ENCODE data around the gene NDUFC1. TPM values are rescaled to one million over a fixed set of nuclear protein-coding genes. Genes with fewer than 3 reads are reported as not detected.
A peak's percentile ranks its signal among the peaks of the same experiment; 100 is the strongest.

NDUFC1 gene
- total and polyA plus RNA-seq, 9 of the 15 experiments (the other 6 are each of a cell fraction or from before 2014, with no cell fraction given): 58.9 to 378 (median 120) TPM

- TF ChIP-seq DACH1 (IDR thresholded peaks at IDR 0.05; ENCODE audit: partially characterized antibody) (no peak), ARID3B (CRISPR knock-in tag; IDR thresholded peaks at IDR 0.05; ENCODE audit: borderline replicate concordance) (no peak), ERF (CRISPR knock-in tag; IDR thresholded peaks at IDR 0.05) (no peak), ELF1 (tag; IDR thresholded peaks at IDR 0.05) (no peak)
Measured at GRCh38 chr4:139301821-139302611, at the start of gene NDUFC1 (continued).

- no peak overlapping the region for H3K4me2 ChIP-seq (ENCODE audit: insufficient read depth, low read length)
- no peaks in the 10 kb centered on the region for H3K9me3 ChIP-seq (replicated peaks; ENCODE audit: control insufficient read depth, insufficient read depth, low read depth, low read length)
- no TSS peak for BruUV-seq (replicated peaks)
- no peak for DNase-seq (ENCODE audit: extremely low read depth in 1 of 4, low spot score in 3 of 4)
- CTCF ChIA-PET (ENCODE audit: low intra/inter-chr PET ratio): no interaction called here
- H3K4me3 ChIP-seq: no peak overlapping the region
- intact Hi-C loops (cut with micrococcal nuclease) (no loop called here), in situ Hi-C loops (cut with MboI) (no loop called here)
- no peaks in the 10 kb centered on the region; a peak in 1 of 5 replicates for H3K4me1 ChIP-seq (replicated peaks in 1 of 2; ENCODE audit: control insufficient read depth in 2 of 2, insufficient read depth in 2 of 2, low read length in 2 of 2)
- H2AFZ ChIP-seq (ENCODE audit: low read depth, low read length): no peak overlapping the region
- POLR2A ChIA-PET: no interaction called here
- no peaks in the 10 kb centered on the region for H3K9me1 ChIP-seq (ENCODE audit: control insufficient read depth, insufficient read depth, low read length)
- H3K27me3 ChIP-seq (ENCODE audit: control insufficient read depth in 2 of 2, insufficient read depth in 2 of 2, low read length in 2 of 2): no peaks in the 10 kb centered on the region
- FAIRE-seq: no peak
- no peaks in the 10 kb centered on the region for H4K20me1 ChIP-seq (replicated peaks; ENCODE audit: control insufficient read depth, insufficient read depth, low read length)
- peaks cover 78% of the 10 kb centered on the region for H3K36me3 ChIP-seq (ENCODE audit: control insufficient read depth, insufficient read depth, low read length)
- no peak overlapping the region for H3K9ac ChIP-seq (ENCODE audit: insufficient read depth in 1 of 2, low read depth in 2 of 2, low read length in 2 of 2)
- ATAC-seq: peak; percentile 21; the same call in 2 of the 3 replicates
- H3K27ac ChIP-seq (ENCODE audit: extremely low read depth, low read depth, low read length): peak overlapping the region; percentile 17; the same call in 1 of the 3 replicates
- H3K79me2 ChIP-seq (ENCODE audit: control insufficient read depth, insufficient read depth, low read length): peaks cover 79% of the 10 kb centered on the region
- TF ChIP-seq TRIM24 (IDR thresholded peaks at IDR 0.05): peak in 1 of 2 experiments; percentile 25; a peak in 1 of 4 replicates
- TF ChIP-seq TEAD4 (IDR thresholded peaks at IDR 0.05; ENCODE audit: low read length): peak; percentile 47; the same call in 1 of the 2 replicates
- TF ChIP-seq TEAD4 (CRISPR knock-in tag; IDR thresholded peaks at IDR 0.05; ENCODE audit: borderline replicate concordance): no peak
- no peak for TF ChIP-seq TCF15 (CRISPR knock-in tag; IDR thresholded peaks at IDR 0.05)
- TF ChIP-seq HOMEZ (CRISPR knock-in tag; IDR thresholded peaks at IDR 0.05): no peak
- no peak for TF ChIP-seq ZNF217 (CRISPR knock-in tag; IDR thresholded peaks at IDR 0.05)
- peak; percentile 23; the same call in 1 of the 2 replicates for TF ChIP-seq SMARCE1 (IDR thresholded peaks at IDR 0.05)
- peak; percentile 77 for TF ChIP-seq SOX6 (IDR thresholded peaks at IDR 0.05)
- no peak for TF ChIP-seq ZNF764 (CRISPR knock-in tag; IDR thresholded peaks at IDR 0.05; ENCODE audit: low read depth)
- TF ChIP-seq ZNF586 (CRISPR knock-in tag; conservative IDR thresholded peaks at IDR 0.05): no peak
- TF ChIP-seq MITF (IDR thresholded peaks at IDR 0.05): no peak
- peak; percentile 16; the same call in 1 of the 2 replicates for TF ChIP-seq CBFA2T3 (IDR thresholded peaks at IDR 0.05)
Measured at GRCh38 chr4:139337612-139338011, 35.3 kb upstream of the NDUFC1 start.

Measured in K562 (cell line).